Measurements from ENCODE around the gene LPAR2.

The LPAR2 gene

GRCh38 chr19:19633711-19634515 is 5.9 kb upstream of the LPAR2 start:
- no peak overlapping the region for H4K91ac ChIP-seq (ENCODE audit: low read depth, low read length, poor library complexity)
- no peak overlapping the region for H2BK12ac ChIP-seq (ENCODE audit: low read length)
- H2AK5ac ChIP-seq (ENCODE audit: low read depth, low read length): no peak overlapping the region
- no peak overlapping the region for H3K23ac ChIP-seq (ENCODE audit: low read depth, low read length, poor library complexity)
- no CpG with 5 or more reads among the region's 22 CpGs for WGBS, 2 donors (ENCODE audit: extremely low coverage in 2 of 2, insufficient read length in 2 of 2, insufficient replicate concordance in 1 of 2)
- peaks cover 15 to 62% of the 10 kb centered on the region in 2 donors for H3K36me3 ChIP-seq (replicated peaks in 1 of 2; ENCODE audit: control insufficient read depth in 2 of 2, insufficient read depth in 2 of 2, low read length in 2 of 2)
- no peak overlapping the region for H3K4ac ChIP-seq (ENCODE audit: low read length)
- H3K27me3 ChIP-seq (ENCODE audit: control insufficient read depth in 3 of 3, insufficient read depth in 3 of 3, low read depth in 1 of 3, low read length in 3 of 3): no peaks in the 10 kb centered on the region
- H3K9ac ChIP-seq (ENCODE audit: low read depth, low read length, poor library complexity): no peak overlapping the region
- H3K9me3 ChIP-seq (replicated peaks in 1 of 2; ENCODE audit: control insufficient read depth in 2 of 2, insufficient read depth in 1 of 2, low read depth in 1 of 2, low read length in 2 of 2): peaks cover 0 to 2% of the 10 kb centered on the region in 2 donors
- peak overlapping the region; percentile 23 for H3K14ac ChIP-seq (ENCODE audit: low read length)
- no peak overlapping the region for H3K4me3 ChIP-seq (ENCODE audit: low read length in 2 of 2)
- H3K18ac ChIP-seq (ENCODE audit: low read length): no peak overlapping the region
- no peak overlapping the region for H3K27ac ChIP-seq (replicated peaks; ENCODE audit: low read length)
- H3K4me2 ChIP-seq (ENCODE audit: insufficient read depth, low read length, poor library complexity, severe bottlenecking): no peak overlapping the region
- H3K4me1 ChIP-seq (ENCODE audit: control insufficient read depth in 2 of 2, insufficient read depth in 1 of 2, low read depth in 1 of 2, low read length in 2 of 2): peaks cover 0 to under 1% of the 10 kb centered on the region in 2 donors
- DNase-seq (ENCODE audit: low spot score): no peak
- H2AFZ ChIP-seq (ENCODE audit: low read length): no peak overlapping the region
- no peak overlapping the region for H2BK15ac ChIP-seq (ENCODE audit: low read length)
- H3K79me1 ChIP-seq (ENCODE audit: low read depth, low read length): no peaks in the 10 kb centered on the region
- peak overlapping the region; percentile 93 for H4K8ac ChIP-seq (ENCODE audit: low read depth, low read length)
- H2BK120ac ChIP-seq (ENCODE audit: low read depth, low read length): no peak overlapping the region
- peak overlapping the region; percentile 8 for H2BK5ac ChIP-seq (ENCODE audit: low read length)

- no peak overlapping the region for H2BK5ac ChIP-seq (ENCODE audit: low read length)
- H3K4me2 ChIP-seq (ENCODE audit: insufficient read depth, low read length, poor library complexity, severe bottlenecking): no peak overlapping the region
- H3K36me3 ChIP-seq (replicated peaks in 1 of 2; ENCODE audit: control insufficient read depth in 2 of 2, insufficient read depth in 2 of 2, low read length in 2 of 2): peaks cover 15 to 62% of the 10 kb centered on the region in 2 donors
- no peak overlapping the region for H2BK120ac ChIP-seq (ENCODE audit: low read depth, low read length)
- H3K27ac ChIP-seq (replicated peaks; ENCODE audit: low read length): no peak overlapping the region
- H2AK5ac ChIP-seq (ENCODE audit: low read depth, low read length): no peak overlapping the region
- no peak overlapping the region for H3K9ac ChIP-seq (ENCODE audit: low read depth, low read length, poor library complexity)
- WGBS, 2 donors (ENCODE audit: extremely low coverage in 2 of 2, insufficient read length in 2 of 2, insufficient replicate concordance in 1 of 2): no CpG with 5 or more reads among the region's 5 CpGs
- no peak for DNase-seq (ENCODE audit: low spot score)
- peaks cover under 1% of the 10 kb centered on the region for H3K79me1 ChIP-seq (ENCODE audit: low read depth, low read length)
- no peak overlapping the region for H2BK15ac ChIP-seq (ENCODE audit: low read length)
- no peak overlapping the region for H4K8ac ChIP-seq (ENCODE audit: low read depth, low read length)
- no peak overlapping the region for H3K23ac ChIP-seq (ENCODE audit: low read depth, low read length, poor library complexity)
- H2AFZ ChIP-seq (ENCODE audit: low read length): no peak overlapping the region
- H3K27me3 ChIP-seq (ENCODE audit: control insufficient read depth in 3 of 3, insufficient read depth in 3 of 3, low read depth in 1 of 3, low read length in 3 of 3): no peaks in the 10 kb centered on the region
- peaks cover 0 to 2% of the 10 kb centered on the region in 2 donors for H3K4me1 ChIP-seq (ENCODE audit: control insufficient read depth in 2 of 2, insufficient read depth in 1 of 2, low read depth in 1 of 2, low read length in 2 of 2)
- no peak overlapping the region for H2BK12ac ChIP-seq (ENCODE audit: low read length)
- H3K18ac ChIP-seq (ENCODE audit: low read length): no peak overlapping the region
- no peak overlapping the region for H4K91ac ChIP-seq (ENCODE audit: low read depth, low read length, poor library complexity)
- H3K9me3 ChIP-seq (replicated peaks in 1 of 2; ENCODE audit: control insufficient read depth in 2 of 2, insufficient read depth in 1 of 2, low read depth in 1 of 2, low read length in 2 of 2): peaks cover 2 to 3% of the 10 kb centered on the region in 2 donors
- H3K4me3 ChIP-seq (ENCODE audit: low read length in 2 of 2): no peak overlapping the region
- no peak overlapping the region for H3K4ac ChIP-seq (ENCODE audit: low read length)
- H3K14ac ChIP-seq (ENCODE audit: low read length): no peak overlapping the region
Observed at GRCh38 chr19:19632661-19633060, 4.6 kb upstream of the LPAR2 start.

- Histone ChIP-seq H3K18ac (ENCODE audit: low read length) (no peak overlapping the region), H3K9me3 (replicated peaks in 1 of 2; ENCODE audit: control insufficient read depth in 2 of 2, insufficient read depth in 1 of 2, low read depth in 1 of 2, low read length in 2 of 2) (peaks cover 2 to 3% of the 10 kb centered on the region in 2 donors), H3K4me1 (ENCODE audit: control insufficient read depth in 2 of 2, insufficient read depth in 1 of 2, low read depth in 1 of 2, low read length in 2 of 2) (peaks cover 0 to 14% of the 10 kb centered on the region in 2 donors), H2BK120ac (ENCODE audit: low read depth, low read length) (no peak overlapping the region), H4K8ac (ENCODE audit: low read depth, low read length) (no peak overlapping the region), H2AK5ac (ENCODE audit: low read depth, low read length) (no peak overlapping the region), H2BK15ac (ENCODE audit: low read length) (no peak overlapping the region), H3K14ac (ENCODE audit: low read length) (no peak overlapping the region), H2BK12ac (ENCODE audit: low read length) (no peak overlapping the region), H3K4ac (ENCODE audit: low read length) (no peak overlapping the region), H3K9ac (ENCODE audit: low read depth, low read length, poor library complexity) (no peak overlapping the region), H4K91ac (ENCODE audit: low read depth, low read length, poor library complexity) (no peak overlapping the region), H3K4me2 (ENCODE audit: insufficient read depth, low read length, poor library complexity, severe bottlenecking) (no peak overlapping the region), H3K23ac (ENCODE audit: low read depth, low read length, poor library complexity) (no peak overlapping the region), H3K79me1 (ENCODE audit: low read depth, low read length) (peaks cover 13% of the 10 kb centered on the region), H3K36me3 (replicated peaks in 1 of 2; ENCODE audit: control insufficient read depth in 2 of 2, insufficient read depth in 2 of 2, low read length in 2 of 2) (peaks cover 20 to 54% of the 10 kb centered on the region in 2 donors), H3K27ac (replicated peaks; ENCODE audit: low read length) (peak overlapping the region; percentile 7), H2AFZ (ENCODE audit: low read length) (no peak overlapping the region), H3K27me3 (ENCODE audit: control insufficient read depth in 3 of 3, insufficient read depth in 3 of 3, low read depth in 1 of 3, low read length in 3 of 3) (no peaks in the 10 kb centered on the region), H3K4me3 (ENCODE audit: low read length in 2 of 2) (no peak overlapping the region), H2BK5ac (ENCODE audit: low read length) (no peak overlapping the region)
- no CpG with 5 or more reads among the region's 7 CpGs for WGBS, 2 donors (ENCODE audit: extremely low coverage in 2 of 2, insufficient read length in 2 of 2, insufficient replicate concordance in 1 of 2)
- no peak for DNase-seq (ENCODE audit: low spot score)
Observed at GRCh38 chr19:19631346-19631745, 3.3 kb upstream of the LPAR2 start.

GRCh38 chr19:19630426-19630825 is 2.4 kb upstream of the LPAR2 start:
- no peak overlapping the region for H2BK15ac ChIP-seq (ENCODE audit: low read length)
- H3K14ac ChIP-seq (ENCODE audit: low read length): no peak overlapping the region
- no peak overlapping the region for H2BK120ac ChIP-seq (ENCODE audit: low read depth, low read length)
- H3K9me3 ChIP-seq (replicated peaks in 1 of 2; ENCODE audit: control insufficient read depth in 2 of 2, insufficient read depth in 1 of 2, low read depth in 1 of 2, low read length in 2 of 2): peaks cover 2 to 3% of the 10 kb centered on the region in 2 donors
- H3K4me2 ChIP-seq (ENCODE audit: insufficient read depth, low read length, poor library complexity, severe bottlenecking): no peak overlapping the region
- no CpG with 5 or more reads among the region's 2 CpGs for WGBS, 2 donors (ENCODE audit: extremely low coverage in 2 of 2, insufficient read length in 2 of 2, insufficient replicate concordance in 1 of 2)
- no peak overlapping the region for H3K18ac ChIP-seq (ENCODE audit: low read length)
- peaks cover 0 to 15% of the 10 kb centered on the region in 2 donors for H3K4me1 ChIP-seq (ENCODE audit: control insufficient read depth in 2 of 2, insufficient read depth in 1 of 2, low read depth in 1 of 2, low read length in 2 of 2)
- H3K36me3 ChIP-seq (replicated peaks in 1 of 2; ENCODE audit: control insufficient read depth in 2 of 2, insufficient read depth in 2 of 2, low read length in 2 of 2): peaks cover 20 to 50% of the 10 kb centered on the region in 2 donors
- no peak overlapping the region for H2AK5ac ChIP-seq (ENCODE audit: low read depth, low read length)
- no peak overlapping the region for H4K8ac ChIP-seq (ENCODE audit: low read depth, low read length)
- H3K79me1 ChIP-seq (ENCODE audit: low read depth, low read length): peaks cover 13% of the 10 kb centered on the region
- H3K23ac ChIP-seq (ENCODE audit: low read depth, low read length, poor library complexity): no peak overlapping the region
- H2BK5ac ChIP-seq (ENCODE audit: low read length): no peak overlapping the region
- H3K27me3 ChIP-seq (ENCODE audit: control insufficient read depth in 3 of 3, insufficient read depth in 3 of 3, low read depth in 1 of 3, low read length in 3 of 3): no peaks in the 10 kb centered on the region
- H2AFZ ChIP-seq (ENCODE audit: low read length): no peak overlapping the region
- no peak overlapping the region for H3K4ac ChIP-seq (ENCODE audit: low read length)
- H2BK12ac ChIP-seq (ENCODE audit: low read length): no peak overlapping the region
- H3K9ac ChIP-seq (ENCODE audit: low read depth, low read length, poor library complexity): no peak overlapping the region
- no peak for DNase-seq (ENCODE audit: low spot score)
- H4K91ac ChIP-seq (ENCODE audit: low read depth, low read length, poor library complexity): no peak overlapping the region
- no peak overlapping the region for H3K4me3 ChIP-seq (ENCODE audit: low read length in 2 of 2)
- H3K27ac ChIP-seq (replicated peaks; ENCODE audit: low read length): no peak overlapping the region
